Psoas muscle (tissue), 8 donors: ENCODE results near the gene GEMIN7. TPM values are rescaled to one million over a fixed set of nuclear protein-coding genes. Genes with fewer than 3 reads are reported as not detected.

Experiments used
- ATAC-seq, 4 donors: fragments of 200-7000 bp; cut with Tn5 transposase; one replicate each; pipeline ENCODE4 v1.9.1; 2020; ENCODE audit warnings: moderate library complexity in 3 of 4, mild to moderate bottlenecking in 2 of 4
- DNase-seq, 2 donors: peaks; one replicate each; pipeline ENCODE4 v3.0.0-alpha.2; 2020
- H3K27ac ChIP-seq: fragments of 200-600 bp; one replicate; pipeline ENCODE4 v1.8.0; 2022
- H3K27me3 ChIP-seq, 3 donors: fragments of 200-600 bp in 1 of 3; one replicate each; pipeline versions ENCODE4 v1.6.1 to v1.8.0; 2013 to 2022; ENCODE audit warnings: low read length in 2 of 3, mild to moderate bottlenecking in 2 of 3, moderate library complexity in 1 of 3; ENCODE audit not compliant: insufficient read depth in 3 of 3
- H3K36me3 ChIP-seq, 2 donors: fragments of 200-600 bp in 1 of 2; one replicate each; pipeline versions ENCODE4 v1.6.1 to v1.8.0; 2013 to 2022; ENCODE audit warnings: low read depth in 1 of 2, mild to moderate bottlenecking in 1 of 2, moderate library complexity in 1 of 2; ENCODE audit not compliant: insufficient read depth in 1 of 2
- H3K4me1 ChIP-seq: fragments of 200-600 bp; one replicate; pipeline ENCODE4 v1.8.0; 2022
- H3K4me3 ChIP-seq: fragments of 200-600 bp; one replicate; pipeline ENCODE4 v1.8.0; 2022; ENCODE audit warnings: mild to moderate bottlenecking
- H3K9me3 ChIP-seq: fragments of 200-600 bp; one replicate; pipeline ENCODE4 v1.8.0; 2022
- WGBS, 3 donors: extraction: QIAGEN DNeasy Blood & Tissue Kit; methylation state at CpG; one replicate each; pipeline versions ENCODE4 v1.1.6 to v1.1.7; 2013; 5-methylcytosine and 5-hydroxymethylcytosine counted together
- intact Hi-C, 2 donors: fragments of 100-400 bp; cut with DNase I; formaldehyde crosslinking; loops; one replicate each; pipeline versions ENCODE4 v1.11.0 to v1.14.2; 2022
- polyA plus RNA-seq, 3 donors: library from polyadenylated mRNA; stranded (reverse); fragments of 200-250 nt; gene quantifications; one replicate each; pipeline ENCODE4 v1.2.3, GENCODE V29; 2013
- total RNA-seq, 4 donors: library from RNA; stranded (reverse); fragmentation: NEBNext Ultra II Directional in 2 of 4; extraction: Animal tissue kit (Norgen Biotek cat#: 25700) in 2 of 4; gene quantifications; one replicate each; pipeline versions ENCODE4 v1.2.1 to v1.2.4, GENCODE V29; 2021 to 2023
- TF ChIP-seq, protein P1 (sequence below): fragments of 200-600 bp; IDR thresholded peaks from one replicate; pipeline ENCODE4 v1.8.0; 2022; ENCODE audit warnings: antibody characterized with exemption
- donor health status: healthy with polysubstance abuse.
- donor health status: DM: no; HTN: no; CAD: no; lungs with moderate emphysema.
- donor health status: Bipolar disorder and iron deficiency.
- donor health status: healthy.
- donor health status: DM: yes; HTN: yes; CAD: no.
- donor health status: DM: no; HTN: no; CAD: no.
- donor health status: DM: no; HTN: no; CAD: no.
- donor health status: DM: yes; HTN: yes; CAD: no.

Gene GEMIN7
- total and polyA plus RNA-seq, 7 donors = 19.6 to 51.1 (median 27.3) TPM

DNA sequence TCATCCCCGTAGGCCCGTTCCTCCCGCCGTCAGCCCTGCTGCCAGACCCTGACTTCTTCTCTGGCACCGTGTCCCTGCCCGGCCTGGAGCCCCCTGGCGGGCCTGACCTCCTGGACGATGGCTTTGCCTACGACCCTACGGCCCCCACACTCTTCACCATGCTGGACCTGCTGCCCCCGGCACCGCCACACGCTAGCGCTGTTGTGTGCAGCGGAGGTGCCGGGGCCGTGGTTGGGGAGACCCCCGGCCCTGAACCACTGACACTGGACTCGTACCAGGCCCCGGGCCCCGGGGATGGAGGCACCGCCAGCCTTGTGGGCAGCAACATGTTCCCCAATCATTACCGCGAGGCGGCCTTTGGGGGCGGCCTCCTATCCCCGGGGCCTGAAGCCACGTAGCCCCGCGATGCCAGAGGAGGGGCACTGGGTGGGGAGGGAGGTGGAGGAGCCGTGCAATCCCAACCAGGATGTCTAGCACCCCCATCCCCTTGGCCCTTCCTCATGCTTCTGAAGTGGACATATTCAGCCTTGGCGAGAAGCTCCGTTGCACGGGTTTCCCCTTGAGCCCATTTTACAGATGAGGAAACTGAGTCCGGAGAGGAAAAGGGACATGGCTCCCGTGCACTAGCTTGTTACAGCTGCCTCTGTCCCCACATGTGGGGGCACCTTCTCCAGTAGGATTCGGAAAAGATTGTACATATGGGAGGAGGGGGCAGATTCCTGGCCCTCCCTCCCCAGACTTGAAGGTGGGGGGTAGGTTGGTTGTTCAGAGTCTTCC, 41.5 kb upstream of the GEMIN7 start:
- TF ChIP-seq, protein P1, sequence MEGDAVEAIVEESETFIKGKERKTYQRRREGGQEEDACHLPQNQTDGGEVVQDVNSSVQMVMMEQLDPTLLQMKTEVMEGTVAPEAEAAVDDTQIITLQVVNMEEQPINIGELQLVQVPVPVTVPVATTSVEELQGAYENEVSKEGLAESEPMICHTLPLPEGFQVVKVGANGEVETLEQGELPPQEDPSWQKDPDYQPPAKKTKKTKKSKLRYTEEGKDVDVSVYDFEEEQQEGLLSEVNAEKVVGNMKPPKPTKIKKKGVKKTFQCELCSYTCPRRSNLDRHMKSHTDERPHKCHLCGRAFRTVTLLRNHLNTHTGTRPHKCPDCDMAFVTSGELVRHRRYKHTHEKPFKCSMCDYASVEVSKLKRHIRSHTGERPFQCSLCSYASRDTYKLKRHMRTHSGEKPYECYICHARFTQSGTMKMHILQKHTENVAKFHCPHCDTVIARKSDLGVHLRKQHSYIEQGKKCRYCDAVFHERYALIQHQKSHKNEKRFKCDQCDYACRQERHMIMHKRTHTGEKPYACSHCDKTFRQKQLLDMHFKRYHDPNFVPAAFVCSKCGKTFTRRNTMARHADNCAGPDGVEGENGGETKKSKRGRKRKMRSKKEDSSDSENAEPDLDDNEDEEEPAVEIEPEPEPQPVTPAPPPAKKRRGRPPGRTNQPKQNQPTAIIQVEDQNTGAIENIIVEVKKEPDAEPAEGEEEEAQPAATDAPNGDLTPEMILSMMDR = no peak
- peaks cover 3 to 75% of the 10 kb centered on the region in 2 donors for H3K36me3 ChIP-seq
- no peak for DNase-seq
- no peak overlapping the region for H3K4me3 ChIP-seq
- intact Hi-C loops = no loop called here
- no peaks in the 10 kb centered on the region for H3K9me3 ChIP-seq
- H3K27ac ChIP-seq = no peak overlapping the region
- ATAC-seq = no peak
- H3K4me1 ChIP-seq = peaks cover 26% of the 10 kb centered on the region
- no peaks in the 10 kb centered on the region for H3K27me3 ChIP-seq
- WGBS, 3 donors = 89 to 91% (median 91%) methylated on average over 37 of the region's 37 CpGs

DNA sequence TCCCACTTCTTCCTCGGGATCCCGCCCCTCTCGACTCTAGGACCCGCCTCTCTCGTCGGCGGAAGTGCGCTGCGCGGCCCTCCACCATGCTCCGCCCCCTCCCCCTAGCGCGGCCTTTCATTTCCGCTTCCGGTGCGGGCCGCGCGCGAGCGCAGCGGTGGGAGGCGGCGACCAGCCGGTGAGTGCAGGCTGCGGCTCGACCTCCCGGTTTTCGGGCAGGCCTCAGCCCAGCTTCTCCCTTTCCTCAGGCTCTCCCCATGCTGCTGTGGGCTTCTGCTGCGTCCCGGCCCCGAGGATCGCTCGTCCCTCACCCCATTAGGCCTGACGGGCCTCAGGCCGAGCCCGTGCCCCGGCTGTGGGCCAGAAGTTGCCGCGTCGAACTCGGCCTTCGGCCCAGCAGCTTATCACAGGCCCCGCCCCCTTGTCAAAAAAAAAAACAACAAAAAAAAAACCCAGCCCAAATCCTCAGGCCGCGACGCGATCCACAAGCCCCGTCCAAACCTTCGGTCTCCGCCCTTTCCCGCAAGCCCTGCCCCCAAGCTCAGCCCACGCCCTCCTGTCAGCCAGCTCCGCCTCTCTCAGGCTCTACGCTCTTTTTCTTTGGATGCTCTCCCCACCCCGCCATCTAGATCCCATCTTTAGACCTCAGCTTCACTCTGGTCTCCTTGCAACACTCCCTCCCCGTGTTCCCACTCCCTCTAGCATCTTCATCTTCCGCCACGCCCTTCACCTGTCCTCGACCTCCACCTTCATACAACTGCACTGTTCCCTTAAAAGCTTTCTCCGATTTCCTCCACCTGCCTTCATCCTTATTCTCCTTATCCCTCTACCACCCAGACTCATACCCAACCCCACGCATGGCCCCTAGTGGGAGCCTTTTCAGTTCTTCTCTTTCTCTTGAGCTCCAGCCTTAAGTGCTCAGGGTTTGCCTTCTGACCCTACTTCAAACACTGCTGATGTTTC, 39.8 kb upstream of the GEMIN7 start, which contains the start of gene CLASRP:
CLASRP (plus strand) TSS at position 115 of the 963 bp plus-strand sequence. CDS start 1,168 bp downstream, outside the sequence.
- peak within 1 kb of the TSS; percentile 97 for H3K27ac ChIP-seq
- whole genome bisulfite sequencing, 3 donors = 2% methylated on average over 43 to 62 of the region's 62 CpGs
- peak; percentile 98 to 99 (median 99) for ATAC-seq
- H3K4me3 ChIP-seq = peak within 1 kb of the TSS; percentile 97
- no peaks in the 10 kb centered on the region for H3K27me3 ChIP-seq
- TF ChIP-seq, protein P1 = no peak
- H3K9me3 ChIP-seq = no peaks in the 10 kb centered on the region
- peaks cover 26% of the 10 kb centered on the region for H3K4me1 ChIP-seq
- peaks cover 3 to 77% of the 10 kb centered on the region in 2 donors for H3K36me3 ChIP-seq
- intact Hi-C loops = no loop called here
- peak; percentile 91 to 95 for DNase-seq

DNA sequence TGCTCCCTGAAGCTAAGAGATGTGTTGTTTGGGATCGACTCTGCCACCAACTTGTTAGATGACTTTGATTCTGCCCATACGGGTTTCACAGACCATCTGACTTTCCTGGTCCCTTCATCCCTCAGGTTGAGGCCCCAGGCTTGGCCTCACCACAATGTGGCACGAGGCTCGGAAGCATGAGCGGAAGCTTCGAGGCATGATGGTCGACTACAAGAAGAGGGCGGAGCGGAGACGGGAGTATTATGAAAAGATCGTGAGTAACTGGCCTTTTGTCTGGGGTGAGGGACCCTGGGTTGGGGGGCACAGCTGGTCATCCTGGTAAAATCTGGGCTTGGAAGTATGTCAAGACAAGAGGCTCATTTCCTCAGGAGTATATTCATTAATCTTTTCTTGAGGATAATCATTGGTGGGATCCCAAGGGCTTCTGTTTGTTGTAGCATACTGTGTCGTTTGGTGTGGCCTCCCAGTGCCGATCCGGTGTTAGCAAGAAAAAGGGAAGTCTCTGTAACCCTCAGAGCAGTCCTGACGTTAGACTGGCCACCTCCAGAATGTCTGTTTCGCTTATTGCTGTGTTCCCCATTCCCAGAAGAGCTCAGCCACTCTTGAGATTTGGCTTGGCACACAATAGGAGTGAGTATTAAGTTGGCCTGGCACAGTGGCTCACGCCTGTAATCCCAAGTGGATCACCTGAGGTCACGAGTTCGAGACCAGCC, 38.8 kb upstream of the GEMIN7 start:
- Histone ChIP-seq H3K27ac (peak overlapping the region; percentile 97), H3K9me3 (no peaks in the 10 kb centered on the region), H3K4me3 (peak overlapping the region; percentile 97), H3K4me1 (peaks cover 32% of the 10 kb centered on the region), H3K36me3 (peaks cover 3 to 77% of the 10 kb centered on the region in 2 donors), H3K27me3 (no peaks in the 10 kb centered on the region)
- intact Hi-C loops = no loop called here
- DNase-seq (no peak), ATAC-seq (no peak)
- 66 to 78% (median 73%) methylated on average over 19 of the region's 19 CpGs for WGBS, 3 donors
- TF ChIP-seq, protein P1 = no peak

DNA sequence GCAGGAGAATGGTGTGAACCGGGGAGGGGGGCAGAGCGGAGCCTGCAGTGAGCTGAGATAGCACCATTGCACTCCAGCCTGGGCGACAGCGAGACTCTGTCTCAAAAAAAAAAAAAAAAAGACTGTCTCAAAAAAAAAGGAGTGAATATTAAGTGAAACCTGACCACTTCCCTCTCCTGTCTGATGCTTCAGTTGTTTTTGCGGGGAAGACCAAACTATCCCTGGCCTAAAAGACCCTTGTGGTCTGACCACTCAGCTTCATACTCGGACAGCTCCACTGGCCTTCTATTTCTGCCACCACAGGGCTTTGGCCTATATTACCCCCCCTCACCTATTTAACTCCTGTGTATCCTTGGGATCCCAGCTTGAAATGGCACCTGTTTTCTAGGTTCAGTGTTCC, 37.9 kb upstream of the GEMIN7 start:
- no peaks in the 10 kb centered on the region for H3K27me3 ChIP-seq
- H3K4me3 ChIP-seq = peak overlapping the region; percentile 2
- intact Hi-C loops = no loop called here
- H3K9me3 ChIP-seq = no peaks in the 10 kb centered on the region
- H3K27ac ChIP-seq = no peak overlapping the region
- peaks cover 3 to 77% of the 10 kb centered on the region in 2 donors for H3K36me3 ChIP-seq
- DNase-seq (no peak), ATAC-seq (no peak)
- TF ChIP-seq, protein P1 = no peak
- H3K4me1 ChIP-seq = peaks cover 33% of the 10 kb centered on the region
- 77 to 87% (median 84%) methylated on average over 4 to 6 of the region's 6 CpGs for WGBS, 3 donors
